H1 (cell line): Measurements from ENCODE around the gene ZC3H7B.

ENCODE experiments used
- CEBPB ChIP-seq: IDR thresholded peaks from 2 replicates; pipeline ENCODE4 v1.6.1; 2012; ENCODE audit warnings: low read depth, low read length
- PHF8 ChIP-seq: fragments of 200-600 bp; sonication (generic); conservative IDR thresholded peaks from 2 replicates; pipeline ENCODE4 v1.7.1; 2012; ENCODE audit warnings: low read depth, mild to moderate bottlenecking, inconsistent platforms, low read length, moderate library complexity
- POU5F1 ChIP-seq: IDR thresholded peaks from 2 replicates; pipeline ENCODE4 v1.6.1; 2011; ENCODE audit warnings: low read depth, mild to moderate bottlenecking, low read length, moderate library complexity
- RAD21 ChIP-seq, 2 experiments: IDR thresholded peaks in 1 of 2; conservative IDR thresholded peaks in 1 of 2; 2 replicates each; pipeline ENCODE4 v1.6.1; 2011; ENCODE audit warnings: low read depth in 2 of 2, low read length in 2 of 2, improper control_type of control experiment in 1 of 2, inconsistent platforms in 1 of 2, mild to moderate bottlenecking in 1 of 2, moderate library complexity in 1 of 2
- TAF1 ChIP-seq: IDR thresholded peaks from 2 replicates; pipeline ENCODE4 v1.6.1; 2011; ENCODE audit warnings: mild to moderate bottlenecking, low read depth, low read length
- TF ChIP-seq, protein P1 (sequence below), 3 experiments: IDR thresholded peaks; 1 replicate in 2 of 3; 2 replicates in 1 of 3; pipeline versions ENCODE4 v1.5.1 to v1.6.1; 2011; ENCODE audit warnings: low read length in 3 of 3, mild to moderate bottlenecking in 3 of 3, inconsistent platforms in 2 of 3, low read depth in 1 of 3, moderate library complexity in 1 of 3; ENCODE audit not compliant: insufficient read depth in 1 of 3; ENCODE audit errors: control extremely low read depth in 1 of 3
- TF ChIP-seq, protein P2 (sequence below): IDR thresholded peaks from 2 replicates; pipeline ENCODE4 v1.6.1; 2011; ENCODE audit warnings: low read depth, mild to moderate bottlenecking, low read length; ENCODE audit not compliant: insufficient read depth

DNA sequence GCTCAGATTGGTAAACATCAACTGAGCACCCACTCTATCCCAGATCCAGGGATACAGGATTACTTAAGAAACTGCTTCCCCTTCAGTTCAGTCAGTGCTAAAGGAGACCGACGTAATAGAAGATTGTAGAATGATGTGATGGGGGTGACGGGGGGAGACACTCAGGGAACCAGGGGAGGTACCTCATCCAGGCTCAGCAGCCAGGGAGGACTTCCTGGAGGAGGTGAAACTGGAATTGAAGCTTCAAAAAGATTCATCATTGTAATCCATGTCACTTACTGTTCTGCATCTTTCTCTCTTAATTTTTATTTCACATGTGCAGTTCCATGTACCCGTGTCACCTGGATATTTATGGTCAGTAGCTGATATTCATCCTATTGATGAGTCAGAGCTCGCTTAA, 61.3 kb downstream of the ZC3H7B start:
- no peak for TF ChIP-seq RAD21 (IDR thresholded peaks at IDR 0.05 in 1 of 2, conservative IDR thresholded peaks at IDR 0.05 in 1 of 2; ENCODE audit: low read depth in 2 of 2, low read length in 2 of 2)
- TF ChIP-seq POU5F1: no peak
- TF ChIP-seq, protein P1, sequence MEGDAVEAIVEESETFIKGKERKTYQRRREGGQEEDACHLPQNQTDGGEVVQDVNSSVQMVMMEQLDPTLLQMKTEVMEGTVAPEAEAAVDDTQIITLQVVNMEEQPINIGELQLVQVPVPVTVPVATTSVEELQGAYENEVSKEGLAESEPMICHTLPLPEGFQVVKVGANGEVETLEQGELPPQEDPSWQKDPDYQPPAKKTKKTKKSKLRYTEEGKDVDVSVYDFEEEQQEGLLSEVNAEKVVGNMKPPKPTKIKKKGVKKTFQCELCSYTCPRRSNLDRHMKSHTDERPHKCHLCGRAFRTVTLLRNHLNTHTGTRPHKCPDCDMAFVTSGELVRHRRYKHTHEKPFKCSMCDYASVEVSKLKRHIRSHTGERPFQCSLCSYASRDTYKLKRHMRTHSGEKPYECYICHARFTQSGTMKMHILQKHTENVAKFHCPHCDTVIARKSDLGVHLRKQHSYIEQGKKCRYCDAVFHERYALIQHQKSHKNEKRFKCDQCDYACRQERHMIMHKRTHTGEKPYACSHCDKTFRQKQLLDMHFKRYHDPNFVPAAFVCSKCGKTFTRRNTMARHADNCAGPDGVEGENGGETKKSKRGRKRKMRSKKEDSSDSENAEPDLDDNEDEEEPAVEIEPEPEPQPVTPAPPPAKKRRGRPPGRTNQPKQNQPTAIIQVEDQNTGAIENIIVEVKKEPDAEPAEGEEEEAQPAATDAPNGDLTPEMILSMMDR (IDR thresholded peaks at IDR 0.05; ENCODE audit: control extremely low read depth in 1 of 3, insufficient read depth in 1 of 3, low read depth in 1 of 3, low read length in 3 of 3): no peak
- no peak for TF ChIP-seq TAF1
- TF ChIP-seq, protein P2, sequence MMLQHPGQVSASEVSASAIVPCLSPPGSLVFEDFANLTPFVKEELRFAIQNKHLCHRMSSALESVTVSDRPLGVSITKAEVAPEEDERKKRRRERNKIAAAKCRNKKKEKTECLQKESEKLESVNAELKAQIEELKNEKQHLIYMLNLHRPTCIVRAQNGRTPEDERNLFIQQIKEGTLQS: no peak
- TF ChIP-seq PHF8: no peak
- no peak for TF ChIP-seq CEBPB
